Measurements from ENCODE around the gene CD151.

The CD151 gene

DNA sequence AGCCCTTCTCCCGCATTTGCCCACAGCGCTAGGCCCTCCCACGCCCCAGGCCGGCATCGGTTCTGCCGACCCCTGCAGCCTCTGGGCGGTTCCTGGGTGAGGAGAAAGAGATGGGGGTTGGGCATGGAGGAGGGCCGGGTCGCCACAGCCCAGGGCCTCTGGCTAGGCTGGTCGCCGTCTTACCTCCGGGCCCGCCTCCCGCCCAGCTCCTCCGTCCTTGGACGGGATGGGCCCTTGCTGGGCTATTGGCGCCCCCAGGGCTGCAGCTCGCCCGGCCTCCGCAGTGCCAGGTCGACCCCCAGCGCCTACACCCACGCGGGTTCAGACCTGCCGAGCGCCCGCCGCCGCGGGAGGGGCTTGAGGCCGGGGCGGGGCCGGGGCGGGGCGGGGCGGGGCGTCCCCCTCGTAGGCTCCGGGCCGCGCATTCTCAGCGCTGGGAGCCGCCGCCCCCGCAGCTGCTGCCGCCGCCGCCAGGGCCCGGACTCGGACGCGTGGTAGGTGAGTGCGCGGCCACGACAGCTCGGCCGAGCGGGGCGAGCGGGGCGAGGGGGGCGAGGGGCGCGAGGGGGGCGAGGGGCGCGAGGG, at the start of gene CD151:
Gene CD151, plus strand, starts transcription at position 424 of the 585 bp plus-strand sequence. CDS start 3,118 bp downstream, outside the sequence.
- TF ChIP-seq, protein P1, sequence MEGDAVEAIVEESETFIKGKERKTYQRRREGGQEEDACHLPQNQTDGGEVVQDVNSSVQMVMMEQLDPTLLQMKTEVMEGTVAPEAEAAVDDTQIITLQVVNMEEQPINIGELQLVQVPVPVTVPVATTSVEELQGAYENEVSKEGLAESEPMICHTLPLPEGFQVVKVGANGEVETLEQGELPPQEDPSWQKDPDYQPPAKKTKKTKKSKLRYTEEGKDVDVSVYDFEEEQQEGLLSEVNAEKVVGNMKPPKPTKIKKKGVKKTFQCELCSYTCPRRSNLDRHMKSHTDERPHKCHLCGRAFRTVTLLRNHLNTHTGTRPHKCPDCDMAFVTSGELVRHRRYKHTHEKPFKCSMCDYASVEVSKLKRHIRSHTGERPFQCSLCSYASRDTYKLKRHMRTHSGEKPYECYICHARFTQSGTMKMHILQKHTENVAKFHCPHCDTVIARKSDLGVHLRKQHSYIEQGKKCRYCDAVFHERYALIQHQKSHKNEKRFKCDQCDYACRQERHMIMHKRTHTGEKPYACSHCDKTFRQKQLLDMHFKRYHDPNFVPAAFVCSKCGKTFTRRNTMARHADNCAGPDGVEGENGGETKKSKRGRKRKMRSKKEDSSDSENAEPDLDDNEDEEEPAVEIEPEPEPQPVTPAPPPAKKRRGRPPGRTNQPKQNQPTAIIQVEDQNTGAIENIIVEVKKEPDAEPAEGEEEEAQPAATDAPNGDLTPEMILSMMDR (conservative IDR thresholded peaks at IDR 0.05) = no peak
- H3K27ac ChIP-seq = peak within 1 kb of the TSS; percentile 83

DNA sequence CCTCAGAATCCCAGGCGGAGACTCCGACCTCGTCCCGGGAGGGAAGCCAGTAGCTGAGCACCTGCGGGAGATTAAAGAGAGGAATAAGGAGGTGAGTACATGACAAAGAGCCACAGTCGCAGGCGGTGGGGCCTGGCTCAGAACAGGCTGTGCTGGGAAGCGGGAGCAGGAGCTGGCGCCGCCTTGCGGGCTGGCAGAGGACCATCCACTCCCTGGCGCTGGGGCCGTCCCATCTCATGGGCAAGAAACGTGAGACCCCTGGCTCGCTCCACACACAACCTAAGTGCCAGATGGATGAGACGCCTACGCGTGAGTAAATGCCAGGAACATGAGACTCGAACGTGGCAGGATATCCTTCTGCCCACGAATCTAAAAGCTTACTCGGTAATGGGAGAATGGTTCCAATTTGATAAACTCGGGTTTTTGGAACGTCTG, 49.2 kb upstream of the CD151 start:
- H3K27ac ChIP-seq = no peak overlapping the region
- TF ChIP-seq, protein P1 (conservative IDR thresholded peaks at IDR 0.05) = peak; percentile 73

DNA sequence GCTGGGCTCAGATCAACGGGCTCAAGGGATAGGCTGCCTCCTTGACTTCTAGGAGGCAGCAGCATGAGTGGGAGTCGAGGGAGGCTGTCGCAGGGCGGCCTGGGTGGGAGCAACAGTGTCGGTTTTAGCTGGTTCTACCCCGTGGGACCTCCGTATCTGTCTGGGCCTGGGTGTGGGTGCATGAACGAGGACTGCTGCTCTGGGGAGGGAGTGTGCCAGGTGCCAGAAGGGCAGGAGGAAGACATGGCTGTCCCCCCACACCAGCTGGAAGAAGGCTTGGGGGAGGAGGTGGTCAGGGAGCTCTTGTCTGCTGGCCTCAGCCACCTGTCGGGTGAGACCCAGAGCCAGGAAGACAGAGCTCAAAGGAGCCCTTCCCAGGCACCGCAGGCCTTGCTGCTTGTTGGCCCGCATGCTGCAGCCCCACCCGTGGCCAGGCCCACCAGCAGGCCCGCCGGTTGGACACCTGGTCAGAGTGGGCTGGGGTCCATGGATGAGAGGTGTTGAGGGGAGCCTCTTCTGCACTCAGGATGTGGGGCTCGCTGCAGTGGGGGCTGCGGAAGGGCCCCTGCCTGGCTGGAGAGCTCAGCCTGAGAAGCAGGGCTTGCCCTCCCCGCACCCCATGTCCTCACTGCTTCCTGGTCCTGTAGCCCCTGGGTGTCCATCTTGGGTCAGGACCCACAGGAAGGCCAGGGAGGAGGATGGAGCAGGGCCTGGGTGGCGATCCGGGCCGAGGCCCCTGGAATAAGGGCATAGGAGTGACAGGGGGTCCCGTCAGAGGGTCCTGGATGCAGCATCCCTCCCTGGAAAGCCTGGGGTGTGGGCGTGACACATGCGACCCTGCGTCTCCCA, 46.3 kb upstream of the CD151 start:
- TF ChIP-seq, protein P1 (conservative IDR thresholded peaks at IDR 0.05) = no peak
- H3K27ac ChIP-seq = no peak overlapping the region

DNA sequence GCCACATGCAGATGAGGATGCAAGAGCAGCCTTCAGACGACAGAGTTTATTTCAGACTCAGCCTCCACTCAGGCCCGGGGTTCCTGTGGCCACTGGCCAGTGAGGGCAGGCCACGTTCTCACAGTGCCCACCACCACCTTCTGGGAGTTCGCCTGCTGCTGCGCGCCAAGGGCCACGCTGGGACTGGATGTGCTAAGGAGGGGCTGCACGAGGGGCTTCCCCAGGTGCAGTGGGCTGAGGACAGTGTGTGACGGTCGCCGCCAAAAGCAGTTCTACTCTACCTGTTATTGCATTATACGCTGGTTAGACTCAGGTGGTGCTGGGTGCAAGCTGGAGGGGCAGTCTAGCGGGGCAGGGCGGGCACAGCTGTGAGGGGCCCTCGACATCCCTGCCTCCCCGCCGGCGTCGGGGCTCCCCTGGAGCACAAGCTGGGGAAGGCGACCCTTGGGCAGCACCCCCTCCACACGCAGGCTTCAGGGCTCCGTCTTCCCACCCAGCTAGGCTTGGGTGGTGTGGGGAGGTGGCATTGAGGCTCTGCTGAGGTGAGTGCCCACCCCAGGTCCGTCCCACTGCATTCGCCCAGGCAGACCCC, 45.6 kb upstream of the CD151 start:
- H3K27ac ChIP-seq = no peak overlapping the region
- TF ChIP-seq, protein P1 (conservative IDR thresholded peaks at IDR 0.05) = no peak

DNA sequence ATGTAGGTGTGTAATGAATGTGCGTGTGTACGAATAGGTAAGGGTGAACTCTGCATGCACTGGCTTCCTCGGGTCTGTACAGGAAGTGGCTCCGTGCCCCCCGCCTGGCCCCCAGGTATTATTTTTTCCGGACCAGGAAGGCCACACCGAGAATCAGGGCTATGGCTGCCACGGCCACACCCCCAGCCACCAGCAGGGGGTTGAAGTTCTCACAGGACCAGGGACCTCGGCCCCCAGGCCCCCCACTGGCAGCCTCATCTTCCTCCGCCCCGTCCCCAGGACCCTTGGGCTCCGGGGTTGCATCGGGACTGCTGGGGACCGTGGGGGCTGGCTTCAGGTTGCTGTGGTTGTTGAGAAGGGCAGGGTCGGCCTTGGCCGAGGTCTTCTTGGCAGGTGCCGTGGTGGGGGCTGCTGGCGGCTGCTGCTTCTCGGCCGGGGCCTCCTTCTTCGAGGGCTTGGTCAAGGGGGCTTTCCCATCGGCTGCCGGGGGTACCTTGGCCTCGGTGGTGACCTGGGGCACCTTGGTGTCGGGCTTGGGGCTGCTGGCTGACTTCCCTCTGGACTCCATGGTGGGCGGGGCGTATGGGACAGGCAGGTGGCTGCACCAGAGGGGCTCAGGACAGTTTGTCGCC, 44.6 kb upstream of the CD151 start:
- H3K27ac ChIP-seq = no peak overlapping the region
- TF ChIP-seq, protein P1 (conservative IDR thresholded peaks at IDR 0.05) = no peak

DNA sequence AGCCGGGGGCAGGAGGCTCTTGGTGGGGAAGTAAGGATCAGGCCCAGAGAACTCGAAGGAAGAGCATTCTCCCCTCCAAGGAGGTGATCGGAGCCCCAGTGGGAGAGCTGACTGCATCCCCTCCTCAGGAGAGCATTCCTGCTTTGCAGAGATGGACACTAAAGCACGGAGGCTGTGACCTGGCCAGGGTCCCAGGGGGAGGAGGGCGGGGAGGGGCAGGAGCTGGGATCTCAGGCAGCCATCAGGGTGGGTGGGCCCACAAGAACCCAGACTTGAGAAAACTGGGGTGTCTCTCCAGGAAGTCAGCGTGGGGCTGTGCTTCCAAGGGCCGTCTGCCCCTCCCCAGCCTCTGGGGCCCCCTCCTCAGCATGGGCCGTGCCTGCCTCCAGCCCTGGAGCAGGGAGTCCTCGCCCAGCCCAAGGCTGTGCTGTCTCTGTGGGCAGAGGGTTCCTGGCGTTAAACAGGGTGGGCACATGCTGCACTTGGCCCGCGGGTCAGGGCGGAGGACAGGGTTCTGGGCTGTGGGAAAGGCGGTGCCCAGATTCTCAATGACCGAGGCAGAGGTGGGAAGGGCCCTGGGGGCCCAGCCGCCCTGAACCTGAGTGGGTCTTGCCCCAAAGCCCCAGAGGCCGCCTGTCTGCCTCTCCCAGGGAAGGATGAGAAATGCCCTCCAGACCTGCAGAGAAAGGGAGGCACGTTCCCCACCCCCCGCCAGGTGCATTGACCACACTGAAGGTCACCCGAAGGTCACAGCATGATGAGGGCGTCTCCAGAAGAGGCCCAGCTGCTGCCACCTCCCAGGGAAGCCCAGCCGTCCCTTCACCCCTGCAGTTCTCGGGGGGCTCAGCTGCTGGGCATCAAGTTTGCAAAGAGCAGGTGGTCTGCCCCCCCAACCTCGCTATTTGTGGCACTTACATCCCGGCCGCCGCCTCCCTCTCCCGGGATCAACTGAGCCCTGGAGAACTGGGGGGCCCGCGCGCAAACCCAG, 43.5 kb upstream of the CD151 start:
- H3K27ac ChIP-seq = no peak overlapping the region
- TF ChIP-seq, protein P1 (conservative IDR thresholded peaks at IDR 0.05) = no peak

Measured in VCaP (cell line).